H1 (cell line): ENCODE results near the gene MACROD1. TPM values are rescaled to one million over a fixed set of nuclear protein-coding genes. Genes with fewer than 3 reads are reported as not detected.

Experiments used
- CTCF ChIA-PET: fragments of 300-600 bp; sonication (Branson Sonifier 250); formaldehyde crosslinking; loops from one replicate; lab custom pipeline; 2021; ENCODE audit not compliant: partially characterized antibody; lab: Charles Lee
- POLR2A ChIA-PET: fragments of 300-600 bp; sonication (Branson Sonifier 250); formaldehyde crosslinking; loops from one replicate; lab custom pipeline; 2021; ENCODE audit warnings: inconsistent platforms; ENCODE audit not compliant: partially characterized antibody; lab: Charles Lee
- DNase-seq, 2 experiments: peaks; one replicate each; pipeline versions ENCODE4 v3.0.0 to v3.0.0-alpha.2; 2010 to 2022; ENCODE audit warnings: low spot score in 2 of 2, low read depth in 1 of 2, mixed read lengths in 1 of 2
- FAIRE-seq: peaks from 2 replicates; lab custom pipeline; 2011; peaks lifted over from hg19 to GRCh38; lab: Jason Lieb, UNC
- H2AFZ ChIP-seq: 2 replicates; pipeline ENCODE4 v1.8.1; 2012; ENCODE audit warnings: low read length, inconsistent platforms
- H2AK5ac ChIP-seq: 2 replicates; pipeline ENCODE4 v1.6.1; 2013; ENCODE audit warnings: low read depth, low read length
- H2BK120ac ChIP-seq: replicated peaks from 2 replicates; pipeline ENCODE3; 2013; ENCODE audit warnings: low read depth, low read length, inconsistent platforms
- H2BK12ac ChIP-seq: 2 replicates; pipeline ENCODE4 v1.6.1; 2013; ENCODE audit warnings: low read depth, low read length
- H2BK15ac ChIP-seq: 2 replicates; pipeline ENCODE4 v1.6.1; 2013; ENCODE audit warnings: low read length
- H2BK20ac ChIP-seq: 2 replicates; pipeline ENCODE4 v1.6.1; 2013; ENCODE audit warnings: low read length
- H2BK5ac ChIP-seq: 2 replicates; pipeline ENCODE4 v1.6.1; 2013; ENCODE audit warnings: low read depth, low read length
- H3K14ac ChIP-seq: 2 replicates; pipeline ENCODE4 v1.6.1; 2013; ENCODE audit warnings: inconsistent platforms; ENCODE audit not compliant: insufficient read length
- H3K18ac ChIP-seq: 2 replicates; pipeline ENCODE4 v1.6.1; 2013; ENCODE audit warnings: low read length; ENCODE audit errors: extremely low read depth
- H3K23ac ChIP-seq: 2 replicates; pipeline ENCODE4 v1.6.1; 2013; ENCODE audit warnings: inconsistent platforms; ENCODE audit not compliant: insufficient read length
- H3K23me2 ChIP-seq: 2 replicates; pipeline ENCODE4 v1.6.1; 2013; ENCODE audit warnings: low read depth, low read length
- H3K27ac ChIP-seq: 2 replicates; pipeline ENCODE4 v1.6.1; 2011; ENCODE audit warnings: low read depth, low read length, inconsistent platforms
- H3K27me3 ChIP-seq, 4 experiments: replicated peaks in 1 of 4; 1 replicate in 1 of 4; 2 replicates in 3 of 4; pipeline versions ENCODE4 v1.6.1 to v1.8.1; 2011 to 2013; ENCODE audit warnings: low read length in 3 of 4, mild to moderate bottlenecking in 3 of 4, inconsistent platforms in 2 of 4, mixed read lengths in 2 of 4, moderate library complexity in 1 of 4; ENCODE audit not compliant: control insufficient read depth in 3 of 4, insufficient read depth in 3 of 4; ENCODE audit errors: extremely low read depth in 1 of 4
- H3K36me3 ChIP-seq, 4 experiments: 2 replicates each; pipeline versions ENCODE4 v1.6.1 to v1.8.1; 2011 to 2013; ENCODE audit warnings: mild to moderate bottlenecking in 4 of 4, low read length in 3 of 4, moderate library complexity in 2 of 4, control low read depth in 1 of 4, inconsistent platforms in 1 of 4; ENCODE audit not compliant: insufficient read depth in 4 of 4, control insufficient read depth in 2 of 4
- H3K4ac ChIP-seq: replicated peaks from 2 replicates; pipeline ENCODE3; 2013; ENCODE audit warnings: low read length, low read depth, mixed read lengths, inconsistent platforms; ENCODE audit not compliant: insufficient read length
- H3K4me1 ChIP-seq, 4 experiments: replicated peaks in 1 of 4; 1 replicate in 1 of 4; 2 replicates in 3 of 4; pipeline versions ENCODE4 v1.6.1 to v1.8.1; 2011 to 2013; ENCODE audit warnings: low read length in 3 of 4, inconsistent platforms in 2 of 4, mixed read lengths in 1 of 4; ENCODE audit not compliant: insufficient read depth in 4 of 4, control insufficient read depth in 3 of 4
- H3K4me2 ChIP-seq, 2 experiments: 2 replicates each; pipeline versions ENCODE4 v1.6.1 to v1.8.1; 2011 to 2013; ENCODE audit warnings: low read depth in 2 of 2, low read length in 2 of 2, control low read depth in 1 of 2, inconsistent platforms in 1 of 2, mild to moderate bottlenecking in 1 of 2; ENCODE audit not compliant: insufficient read depth in 1 of 2
- H3K4me3 ChIP-seq, 4 experiments: fragments of 200-600, 300-600 bp in 1 of 4; sonication (generic), shearing (Covaris generic), sonication (Bioruptor Twin) in 1 of 4; 2 replicates each; pipeline versions ENCODE4 v1.5.1 to v1.8.1; 2011 to 2016; ENCODE audit warnings: low read length in 4 of 4, low read depth in 3 of 4, control low read depth in 2 of 4, inconsistent platforms in 2 of 4, mild to moderate bottlenecking in 2 of 4, mixed read lengths in 1 of 4, moderate library complexity in 1 of 4; ENCODE audit not compliant: insufficient read depth in 2 of 4; ENCODE audit errors: extremely low read depth in 1 of 4
- H3K56ac ChIP-seq: replicated peaks from 2 replicates; pipeline ENCODE3; 2013; ENCODE audit warnings: low read depth, mild to moderate bottlenecking, mixed read lengths, low read length, inconsistent platforms; ENCODE audit not compliant: insufficient read length
- H3K79me1 ChIP-seq: 2 replicates; pipeline ENCODE4 v1.6.1; 2013; ENCODE audit warnings: low read depth, low read length, control low read depth
- H3K79me2 ChIP-seq, 2 experiments: 2 replicates each; pipeline versions ENCODE4 v1.6.1 to v1.8.1; 2012 to 2013; ENCODE audit warnings: low read length in 2 of 2, mild to moderate bottlenecking in 2 of 2, inconsistent platforms in 1 of 2; ENCODE audit not compliant: insufficient read depth in 2 of 2, control insufficient read depth in 1 of 2
- H3K9ac ChIP-seq, 4 experiments: replicated peaks in 1 of 4; 1 replicate in 1 of 4; 2 replicates in 3 of 4; pipeline versions ENCODE4 v1.6.1 to v1.8.1; 2011 to 2013; ENCODE audit warnings: low read depth in 3 of 4, low read length in 3 of 4, control low read depth in 2 of 4, mild to moderate bottlenecking in 2 of 4, moderate library complexity in 2 of 4, inconsistent platforms in 1 of 4; ENCODE audit errors: extremely low read depth in 1 of 4
- H3K9me3 ChIP-seq, 2 experiments: 2 replicates each; pipeline versions ENCODE4 v1.6.1 to v1.8.1; 2012 to 2013; ENCODE audit warnings: mild to moderate bottlenecking in 2 of 2, moderate library complexity in 2 of 2, control low read depth in 1 of 2, inconsistent platforms in 1 of 2, low read depth in 1 of 2, low read length in 1 of 2, mixed read lengths in 1 of 2; ENCODE audit not compliant: insufficient read depth in 2 of 2
- H4K20me1 ChIP-seq, 2 experiments: replicated peaks in 1 of 2; 2 replicates each; pipeline versions ENCODE3 to v1.8.1; 2011 to 2013; ENCODE audit warnings: inconsistent platforms in 2 of 2, low read length in 2 of 2, mild to moderate bottlenecking in 1 of 2; ENCODE audit not compliant: insufficient read depth in 2 of 2, control insufficient read depth in 1 of 2
- H4K5ac ChIP-seq: 2 replicates; pipeline ENCODE4 v1.6.1; 2013; ENCODE audit warnings: low read length, low read depth, mixed read lengths, inconsistent platforms; ENCODE audit not compliant: insufficient read length
- H4K8ac ChIP-seq: 2 replicates; pipeline ENCODE4 v1.8.0; 2013; ENCODE audit warnings: mild to moderate bottlenecking, moderate library complexity, low read length, inconsistent platforms; ENCODE audit not compliant: insufficient read depth; ENCODE audit errors: extremely low read depth
- H4K91ac ChIP-seq: replicated peaks from 2 replicates; pipeline ENCODE3; 2013; ENCODE audit warnings: low read length, mixed read lengths, inconsistent platforms; ENCODE audit not compliant: insufficient read length
- ASH2L ChIP-seq: fragments of 200-600, 300-600 bp; sonication (generic); IDR thresholded peaks from one replicate; pipeline ENCODE4 v1.7.1; 2017; ENCODE audit warnings: low read length
- BCL11A ChIP-seq, 2 experiments: IDR thresholded peaks; one replicate each; pipeline ENCODE4 v1.6.1; 2011; ENCODE audit warnings: low read depth in 2 of 2, low read length in 2 of 2, mild to moderate bottlenecking in 2 of 2
- CBX5 ChIP-seq: fragments of 300-800, 300-1000 bp; sonication (generic); IDR thresholded peaks from 2 replicates; pipeline ENCODE4 v1.7.1; 2016; ENCODE audit warnings: antibody characterized with exemption, low read length, low read depth
- CEBPB ChIP-seq: IDR thresholded peaks from 2 replicates; pipeline ENCODE4 v1.6.1; 2012; ENCODE audit warnings: low read depth, low read length
- CTCF ChIP-seq, 3 experiments: IDR thresholded peaks; 1 replicate in 2 of 3; 2 replicates in 1 of 3; pipeline versions ENCODE4 v1.5.1 to v1.6.1; 2011; ENCODE audit warnings: low read length in 3 of 3, mild to moderate bottlenecking in 3 of 3, inconsistent platforms in 2 of 3, low read depth in 1 of 3, moderate library complexity in 1 of 3; ENCODE audit not compliant: insufficient read depth in 1 of 3; ENCODE audit errors: control extremely low read depth in 1 of 3
- EP300 ChIP-seq, 2 experiments: IDR thresholded peaks; 1 replicate in 1 of 2; 2 replicates in 1 of 2; pipeline ENCODE4 v1.6.1; 2011 to 2012; ENCODE audit warnings: low read depth in 2 of 2, low read length in 2 of 2, mild to moderate bottlenecking in 2 of 2, borderline replicate concordance in 1 of 2, inconsistent platforms in 1 of 2, moderate library complexity in 1 of 2
- EZH2 ChIP-seq: fragments of 200-600 bp; sonication (generic); IDR thresholded peaks from 2 replicates; pipeline ENCODE4 v1.7.1; 2012; ENCODE audit warnings: low read depth, mild to moderate bottlenecking, moderate library complexity, low read length, inconsistent platforms; ENCODE audit not compliant: severe bottlenecking
- HDAC2 ChIP-seq, 2 experiments: fragments of 300-600 bp in 1 of 2; sonication (generic) in 1 of 2; IDR thresholded peaks; 2 replicates each; pipeline ENCODE4 v1.6.1; 2011 to 2012; ENCODE audit warnings: low read depth in 2 of 2, low read length in 2 of 2, mild to moderate bottlenecking in 2 of 2, moderate library complexity in 2 of 2, borderline replicate concordance in 1 of 2, inconsistent platforms in 1 of 2
- JUND ChIP-seq: IDR thresholded peaks from 2 replicates; pipeline ENCODE4 v1.6.1; 2011; ENCODE audit warnings: mild to moderate bottlenecking, improper control_type of control experiment, low read length
- NRF1 ChIP-seq: IDR thresholded peaks from 2 replicates; pipeline ENCODE4 v1.6.1; 2011; ENCODE audit warnings: mild to moderate bottlenecking, low read depth, low read length, improper control_type of control experiment
- POLR2A ChIP-seq, 2 experiments: IDR thresholded peaks; 1 replicate in 1 of 2; 2 replicates in 1 of 2; pipeline ENCODE4 v1.6.1; 2011; ENCODE audit warnings: low read depth in 2 of 2, low read length in 2 of 2, mild to moderate bottlenecking in 2 of 2; ENCODE audit errors: control extremely low read depth in 1 of 2
- SP2 ChIP-seq: IDR thresholded peaks from 2 replicates; pipeline ENCODE4 v1.6.1; 2012; ENCODE audit warnings: mild to moderate bottlenecking, low read length, inconsistent platforms
- WGBS, 2 experiments: shearing (Covaris generic) in 1 of 2; methylation state at CpG; one replicate each; pipeline versions ENCODE4 v1.1.6 to v1.1.7; 2013 to 2015; ENCODE audit warnings: low lambda C conversion rate in 2 of 2, mixed read lengths in 2 of 2, inconsistent platforms in 1 of 2, low coverage in 1 of 2, missing lambda C conversion rate in 1 of 2; ENCODE audit not compliant: insufficient replicate concordance in 2 of 2, insufficient coverage in 1 of 2, insufficient read length in 1 of 2; ENCODE audit errors: extremely low coverage in 1 of 2, missing lambda C conversion rate in 1 of 2; 5-methylcytosine and 5-hydroxymethylcytosine counted together
- polyA plus RNA-seq, 7 experiments: library from polyadenylated mRNA; depleted of rRNA in 3 of 7; stranded (reverse) in 5 of 7; unstranded in 2 of 7; fragments of >200 nt in 5 of 7; fragments of 200-250 nt in 2 of 7; gene quantifications; 1 replicate in 5 of 7; 2 replicates in 1 of 7; 4 replicates in 1 of 7; pipeline versions ENCODE4 v1.2.1 to v1.2.3, GENCODE V29; 2011 to 2013; ENCODE audit warnings: missing spikeins in 2 of 7, mixed read lengths in 2 of 7
- total RNA-seq: library from RNA; stranded (reverse); fragmentation: NEBNext Ultra II Directional; extraction: Animal tissue kit (Norgen Biotek cat#: 25700); gene quantifications from 2 replicates; pipeline ENCODE4 v1.2.1, GENCODE V29; 2021

MACROD1 gene
- total and polyA plus RNA-seq, 2 of the 8 experiments (the other 6 are each of a cell fraction or from before 2014, with no cell fraction given): 19.5 to 34.1 TPM

- no peaks in the 10 kb centered on the region; a peak in 1 of 7 replicates for H3K4me1 ChIP-seq
- no peak for TF ChIP-seq BCL11A (IDR thresholded peaks at IDR 0.05; ENCODE audit: low read depth in 2 of 2, low read length in 2 of 2)
- no peak for TF ChIP-seq POLR2A (IDR thresholded peaks at IDR 0.05; ENCODE audit: control extremely low read depth in 1 of 2, low read depth in 2 of 2, low read length in 2 of 2)
- no peak for TF ChIP-seq ASH2L
- no peak for TF ChIP-seq EZH2
- no peak for TF ChIP-seq NRF1
- no peak for TF ChIP-seq SP2
- no peak for TF ChIP-seq JUND
- TF ChIP-seq HDAC2 (IDR thresholded peaks at IDR 0.05; ENCODE audit: borderline replicate concordance in 1 of 2, low read depth in 2 of 2, low read length in 2 of 2): no peak
- no peak for TF ChIP-seq CTCF (IDR thresholded peaks at IDR 0.05; ENCODE audit: control extremely low read depth in 1 of 3, insufficient read depth in 1 of 3, low read depth in 1 of 3, low read length in 3 of 3)
- no peak for TF ChIP-seq CBX5
- no peak for TF ChIP-seq EP300 (IDR thresholded peaks at IDR 0.05; ENCODE audit: borderline replicate concordance in 1 of 2, low read depth in 2 of 2, low read length in 2 of 2)
- TF ChIP-seq CEBPB: no peak
Observed at GRCh38 chr11:63958008-63958407, 207.9 kb downstream of the MACROD1 start.

More at GRCh38 chr11:63958008-63958407, 207.9 kb downstream of the MACROD1 start:
- no peak overlapping the region for H3K9ac ChIP-seq
- ChIA-PET POLR2A (interaction anchor here (0.9 to 1.8 kb wide), 6 partner anchors 9 to 33 kb away, joined by 3 to 9 read pairs (median 4); partner anchors contain the start of gene COX8A), CTCF (interaction anchor here (0.6 to 1.7 kb wide), 13 partner anchors 10 to 191 kb away, joined by 3 to 12 read pairs (median 4); no protein-coding TSS in a partner anchor)
- 92% methylated on average over 5 of the region's 5 CpGs; no CpG with 5 or more reads in 1 of the 2 experiments for WGBS, 2 experiments
- FAIRE-seq (no peak), DNase-seq (no peak)
- H4K91ac ChIP-seq: no peak overlapping the region
- H2BK20ac ChIP-seq: no peak overlapping the region
- no peaks in the 10 kb centered on the region for H3K79me2 ChIP-seq
- H3K18ac ChIP-seq: no peak overlapping the region
- H4K8ac ChIP-seq: no peak overlapping the region
- no peaks in the 10 kb centered on the region for H3K23me2 ChIP-seq
- H3K79me1 ChIP-seq: no peaks in the 10 kb centered on the region
- no peak overlapping the region for H2BK5ac ChIP-seq
- no peak overlapping the region for H2BK15ac ChIP-seq
- H3K23ac ChIP-seq: no peak overlapping the region
- no peak overlapping the region for H2BK120ac ChIP-seq
- peaks cover 1 to 3% of the 10 kb centered on the region in 2 experiments for H4K20me1 ChIP-seq
- no peak overlapping the region for H4K5ac ChIP-seq
- H3K4ac ChIP-seq: no peak overlapping the region
- no peak overlapping the region for H3K56ac ChIP-seq
- H3K4me2 ChIP-seq: no peak overlapping the region
- no peak overlapping the region for H3K4me3 ChIP-seq
- H2AFZ ChIP-seq: no peak overlapping the region
- H2BK12ac ChIP-seq: no peak overlapping the region
- peaks cover 9 to 23% (median 14%) of the 10 kb centered on the region in 4 experiments; a peak in 7 of 8 replicates for H3K36me3 ChIP-seq
- H2AK5ac ChIP-seq: no peak overlapping the region
- no peak overlapping the region for H3K27ac ChIP-seq
- no peak overlapping the region for H3K14ac ChIP-seq
- no peaks in the 10 kb centered on the region for H3K9me3 ChIP-seq
- no peaks in the 10 kb centered on the region for H3K27me3 ChIP-seq
